ENCODE measurements around the gene TAL1.
"Not testable (repeated sequence)": the region's sequence is repeated elsewhere in the genome, so short reads cannot be mapped to it uniquely, and the experiment has no call there.

The TAL1 gene

GRCh38 chr1:47232187-47232874, at the start of gene TAL1:
Gene TAL1 (minus strand): TSS chr1:47232225. CDS start chr1:47225888, 6,337 bp downstream.
- DNase-seq (ENCODE audit: low read depth) = no peak

DNA sequence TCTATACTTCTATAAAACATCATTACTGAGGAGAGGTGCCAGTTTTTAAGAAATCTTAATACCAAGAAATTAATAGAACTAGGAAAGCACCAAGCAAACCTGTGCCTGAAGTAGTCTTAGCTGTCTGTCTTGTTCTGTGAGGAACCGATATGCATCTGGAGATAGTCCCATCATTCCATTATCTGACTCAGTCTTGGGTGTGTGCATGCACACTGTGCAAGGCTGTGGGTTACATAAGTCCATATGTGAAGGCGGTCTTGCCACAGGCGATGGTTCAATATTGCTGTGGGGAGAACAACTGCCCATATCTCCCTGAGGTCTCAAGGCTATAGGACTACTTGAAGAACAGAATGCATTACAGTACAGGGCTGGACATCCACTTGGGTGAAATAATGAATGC, 48.1 kb upstream of the TAL1 start:
- no peak for DNase-seq (ENCODE audit: low read depth)

DNA sequence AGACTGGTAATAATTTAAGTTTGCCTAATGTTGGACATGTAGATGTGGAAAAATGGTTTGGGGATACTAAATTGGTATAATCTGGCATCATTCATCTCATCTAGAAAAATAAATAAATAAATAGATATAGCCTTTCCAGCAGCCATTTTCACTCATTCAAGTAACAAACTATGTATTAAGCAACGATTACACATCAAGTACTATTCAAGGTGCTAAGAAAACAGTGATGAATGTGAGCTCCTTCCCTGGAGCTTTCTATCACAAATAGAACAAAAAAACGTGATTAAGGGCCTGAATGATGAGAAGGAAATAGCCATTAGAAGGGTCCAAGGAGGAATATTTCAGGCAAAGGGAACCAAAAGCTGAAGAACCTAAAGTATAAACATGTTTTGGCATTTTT, 44.8 kb upstream of the TAL1 start:
- DNase-seq (ENCODE audit: low read depth) = no peak

DNA sequence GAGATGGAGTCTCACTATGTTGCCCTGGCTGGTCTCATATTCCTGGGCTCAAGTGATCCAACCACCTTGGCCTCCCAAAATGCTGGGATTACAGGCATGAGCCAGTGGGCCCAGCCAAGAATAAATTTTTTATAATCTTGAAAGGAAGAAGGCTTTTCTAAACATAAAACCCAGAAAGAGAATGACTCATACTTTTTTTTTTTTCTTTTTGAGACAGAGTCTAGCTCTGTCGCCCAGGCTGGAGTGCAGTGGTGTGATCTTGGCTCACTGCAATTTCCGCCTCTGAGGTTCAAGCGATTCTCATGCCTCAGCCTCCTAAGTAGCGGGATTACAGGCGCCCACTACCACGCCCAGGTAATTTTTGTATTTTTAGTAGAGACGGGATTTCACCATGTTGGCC, 43.8 kb upstream of the TAL1 start:
- not testable (repeated sequence) for DNase-seq (ENCODE audit: low read depth)

- DNase-seq (ENCODE audit: low read depth) = not testable (repeated sequence)
Observed at GRCh38 chr1:47265529-47265928, 33.5 kb upstream of the TAL1 start.

- peak; percentile 5 for DNase-seq (ENCODE audit: low read depth)
Observed at GRCh38 chr1:47262787-47263413, 30.9 kb upstream of the TAL1 start.

- DNase-seq (ENCODE audit: low read depth) = no peak
Observed at GRCh38 chr1:47257224-47257623, 25.2 kb upstream of the TAL1 start.

DNA sequence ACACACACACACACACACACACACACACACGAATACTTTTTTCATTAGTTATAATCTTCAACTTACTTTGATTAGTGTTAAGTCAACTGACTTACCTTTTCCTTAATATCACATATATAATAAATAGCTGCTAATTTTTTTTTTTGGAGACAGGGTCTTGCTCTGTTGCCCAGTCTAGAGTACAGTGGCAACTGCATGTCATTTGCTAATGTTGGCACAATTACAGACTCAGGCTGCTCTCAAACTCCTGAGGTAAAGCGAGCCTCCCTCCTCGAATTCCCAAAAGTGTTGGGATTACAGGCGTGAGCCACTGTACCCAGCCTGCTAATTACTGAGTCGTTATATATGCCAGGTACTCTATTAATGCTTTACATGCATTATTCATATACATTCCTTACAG, 20.8 kb upstream of the TAL1 start:
- DNase-seq (ENCODE audit: low read depth) = no peak

GRCh38 chr1:47252369-47252768, 20.3 kb upstream of the TAL1 start:
- no peak for DNase-seq (ENCODE audit: low read depth)

- no peak for DNase-seq (ENCODE audit: low read depth)
Observed at GRCh38 chr1:47249755-47250154, 17.7 kb upstream of the TAL1 start.

- no peak for DNase-seq (ENCODE audit: low read depth)
Observed at GRCh38 chr1:47244339-47244862, 12.4 kb upstream of the TAL1 start.

DNA sequence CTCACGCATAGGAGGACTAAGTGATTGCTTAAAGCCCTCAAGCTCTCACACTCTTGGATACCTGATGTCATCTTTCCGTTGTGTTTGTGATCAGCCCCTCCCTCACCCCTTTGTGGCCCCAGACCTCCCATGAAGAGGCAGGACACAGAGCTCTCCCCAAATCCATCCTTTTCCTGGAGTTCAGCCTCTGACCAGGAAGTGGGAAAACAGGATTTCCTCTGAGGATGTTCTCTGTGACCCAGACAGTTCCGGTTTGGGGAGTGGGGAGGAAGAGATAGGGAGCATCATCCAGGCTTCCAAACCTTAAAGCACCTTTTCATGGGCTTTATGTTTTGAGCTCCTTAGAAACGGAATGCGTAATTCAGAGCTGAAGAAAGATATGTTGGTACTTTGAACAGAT, 11.9 kb upstream of the TAL1 start:
- no peak for DNase-seq (ENCODE audit: low read depth)

GRCh38 chr1:47241114-47242113, 9.4 kb upstream of the TAL1 start:
- no peak for DNase-seq (ENCODE audit: low read depth)

GRCh38 chr1:47238935-47239592, 7.0 kb upstream of the TAL1 start:
- no peak for DNase-seq (ENCODE audit: low read depth)

GRCh38 chr1:47235806-47236205, 3.8 kb upstream of the TAL1 start:
- DNase-seq (ENCODE audit: low read depth) = no peak

- no peak for DNase-seq (ENCODE audit: low read depth)
Observed at GRCh38 chr1:47235241-47235681, 3.2 kb upstream of the TAL1 start.

- DNase-seq (ENCODE audit: low read depth) = no peak
Observed at GRCh38 chr1:47233186-47233585, 1.2 kb upstream of the TAL1 start.

DNA sequence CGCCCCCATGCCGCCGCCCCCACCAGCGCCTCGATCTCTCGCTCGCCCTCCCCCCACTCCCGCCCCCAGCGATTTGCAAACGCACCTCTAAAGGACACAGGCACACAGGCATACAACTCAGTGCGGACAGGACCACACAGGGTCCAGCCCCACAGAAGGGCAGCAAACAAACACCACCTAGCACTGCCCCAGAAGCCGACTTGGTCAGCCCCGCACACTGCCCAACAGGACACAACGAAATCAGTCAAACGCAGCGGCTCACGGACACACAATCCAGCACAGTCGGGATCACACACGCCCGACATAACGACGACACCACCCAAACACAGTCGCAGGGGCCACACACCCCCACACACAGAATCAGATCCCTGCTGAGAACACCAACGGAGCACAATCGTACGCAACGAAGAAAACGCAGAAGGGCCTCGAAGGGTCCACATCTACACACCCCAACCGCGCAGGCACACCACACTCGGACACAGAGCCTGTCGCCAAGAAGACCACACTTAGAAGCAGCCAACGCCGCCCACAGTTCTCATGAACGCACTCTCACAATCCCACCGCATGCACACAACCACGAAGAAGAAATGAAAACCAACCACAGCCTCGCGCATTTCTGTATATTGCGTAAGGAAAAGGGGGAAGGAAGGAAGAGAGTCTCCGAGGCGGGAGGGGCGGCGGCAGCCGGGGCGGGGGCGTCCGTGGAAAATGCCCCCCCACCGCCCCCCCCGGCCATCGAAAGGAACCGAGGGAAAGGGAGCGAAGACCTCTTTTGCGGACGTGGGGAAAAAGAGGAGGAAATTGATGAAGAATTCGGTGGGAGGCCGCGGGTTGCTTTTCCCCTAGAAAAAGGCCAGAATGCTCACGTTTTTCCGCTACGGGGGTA, 481 bp downstream of the TAL1 start:
- no peak for DNase-seq (ENCODE audit: low read depth)

GRCh38 chr1:47230692-47231300, 1.2 kb downstream of the TAL1 start:
- DNase-seq (ENCODE audit: low read depth) = no peak

All from activated gamma-delta T cell treated with anti-CD3 and anti-CD28 coated beads, Interleukin-2, amount 50 U/mL, for 16 hours (primary cell).